CMK (cell line): Measurements from ENCODE around the gene BICD1.
"Not testable (repeated sequence)": the region's sequence is repeated elsewhere in the genome, so short reads cannot be mapped to it uniquely, and the experiment has no call there.

Experiments
- DNase-seq: peaks from one replicate; pipeline ENCODE4 v3.0.0-alpha.2; 2010; ENCODE audit warnings: low read depth

Gene BICD1

GRCh38 chr12:32106517-32107358 is at the start of gene BICD1:
BICD1 (plus strand) TSS chr12:32106847; CDS start chr12:32107332, 485 bp downstream.
- DNase-seq, result peak; percentile 68

GRCh38 chr12:32061033-32061432 is 45.6 kb upstream of the BICD1 start:
- no peak for DNase-seq

GRCh38 chr12:32062881-32063280 is 43.8 kb upstream of the BICD1 start:
- DNase-seq, result no peak

- DNase-seq, result no peak
Measured at GRCh38 chr12:32063796-32064195, 42.9 kb upstream of the BICD1 start.

GRCh38 chr12:32066206-32066605 is 40.4 kb upstream of the BICD1 start:
- DNase-seq, result no peak

GRCh38 chr12:32069071-32069470 is 37.6 kb upstream of the BICD1 start:
- DNase-seq, result no peak

- DNase-seq, result no peak
Measured at GRCh38 chr12:32069731-32070130, 36.9 kb upstream of the BICD1 start.

GRCh38 chr12:32070370-32070769 is 36.3 kb upstream of the BICD1 start:
- no peak for DNase-seq

GRCh38 chr12:32072102-32072501 is 34.5 kb upstream of the BICD1 start:
- DNase-seq, result no peak

GRCh38 chr12:32074432-32074831 is 32.2 kb upstream of the BICD1 start:
- no peak for DNase-seq

- DNase-seq, result no peak
Measured at GRCh38 chr12:32076941-32077340, 29.7 kb upstream of the BICD1 start.

GRCh38 chr12:32080435-32080834 is 26.2 kb upstream of the BICD1 start:
- no peak for DNase-seq

GRCh38 chr12:32083489-32083888 is 23.2 kb upstream of the BICD1 start:
- no peak for DNase-seq

- DNase-seq, result no peak
Measured at GRCh38 chr12:32084017-32084688, 22.5 kb upstream of the BICD1 start.

GRCh38 chr12:32084753-32085152 is 21.9 kb upstream of the BICD1 start:
- no peak for DNase-seq

GRCh38 chr12:32087306-32087705 is 19.3 kb upstream of the BICD1 start:
- DNase-seq, result no peak

GRCh38 chr12:32089156-32089555 is 17.5 kb upstream of the BICD1 start:
- no peak for DNase-seq

GRCh38 chr12:32089586-32089985 is 17.1 kb upstream of the BICD1 start:
- DNase-seq, result no peak

- DNase-seq, result no peak
Measured at GRCh38 chr12:32091696-32092095, 15.0 kb upstream of the BICD1 start.

GRCh38 chr12:32098112-32098511 is 8.5 kb upstream of the BICD1 start:
- DNase-seq, result no peak

- DNase-seq, result not testable (repeated sequence)
Measured at GRCh38 chr12:32099275-32099674, 7.4 kb upstream of the BICD1 start.

GRCh38 chr12:32100361-32100760 is 6.3 kb upstream of the BICD1 start:
- DNase-seq, result no peak

- DNase-seq, result no peak
Measured at GRCh38 chr12:32100888-32101287, 5.8 kb upstream of the BICD1 start.

GRCh38 chr12:32102234-32102633 is 4.4 kb upstream of the BICD1 start:
- DNase-seq, result no peak
